Measurements from ENCODE around the gene ATG4C. TPM values are rescaled to one million over a fixed set of nuclear protein-coding genes. Genes with fewer than 3 reads are reported as not detected.

ATG4C gene
- total and polyA plus RNA-seq, 2 of the 4 experiments (the other 2 are of a cell fraction), result 4.7 to 7.2 TPM

DNA sequence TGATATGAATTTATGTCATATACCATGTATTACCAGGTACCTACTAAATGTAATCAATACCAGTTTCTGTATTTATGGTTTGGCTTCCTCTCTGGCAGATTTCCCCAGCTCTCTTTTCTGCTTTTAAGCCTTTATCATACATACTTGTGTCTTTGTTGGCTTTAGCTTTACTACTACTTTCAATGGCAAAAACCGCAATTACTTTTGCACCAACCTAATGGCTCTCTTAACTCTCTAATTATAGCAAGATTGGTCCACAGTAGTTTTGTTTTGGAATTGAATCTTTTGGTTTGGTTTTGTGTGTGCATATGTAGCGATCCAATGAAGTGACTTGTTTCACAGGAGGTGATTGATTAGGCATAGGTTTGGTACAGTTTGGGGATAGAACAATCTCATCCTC is 93.6 kb downstream of the ATG4C start:
- Histone ChIP-seq H3K23ac (ENCODE audit: low read depth, low read length) (no peak overlapping the region), H3K9ac (ENCODE audit: low read depth, low read length) (no peak overlapping the region), H3K27me3 (ENCODE audit: control insufficient read depth, insufficient read depth, low read length) (peaks cover 9% of the 10 kb centered on the region), H3K9me3 (ENCODE audit: control insufficient read depth, insufficient read depth, low read length) (peaks cover 4% of the 10 kb centered on the region), H3K56ac (ENCODE audit: extremely low read depth, insufficient read depth, low read length) (no peak overlapping the region), H3K9me1 (ENCODE audit: insufficient read depth, low read length) (no peaks in the 10 kb centered on the region), H3K27ac (ENCODE audit: insufficient read depth, low read length) (no peak overlapping the region), H2BK15ac (ENCODE audit: low read depth, low read length) (no peak overlapping the region), H3K4ac (ENCODE audit: low read depth, low read length) (no peak overlapping the region), H4K91ac (ENCODE audit: insufficient read depth, low read depth, low read length) (no peak overlapping the region), H3K79me1 (ENCODE audit: low read depth in 1 of 2, low read length in 2 of 2) (no peaks in the 10 kb centered on the region), H3K4me3 (ENCODE audit: insufficient read depth, low read depth, low read length) (no peak overlapping the region), H2BK120ac (ENCODE audit: low read depth, low read length) (no peak overlapping the region), H4K8ac (ENCODE audit: low read depth in 2 of 2, low read length in 2 of 2) (no peak overlapping the region), H3K4me1 (ENCODE audit: control insufficient read depth, insufficient read depth, low read length) (peaks cover 2% of the 10 kb centered on the region; the same call in 1 of the 2 replicates), H3K4me2 (ENCODE audit: low read depth, low read length) (no peak overlapping the region), H2BK5ac (ENCODE audit: low read depth, low read length, poor library complexity, severe bottlenecking) (no peak overlapping the region), H2AK9ac (replicated peaks; ENCODE audit: low read depth, low read length, poor library complexity) (no peak overlapping the region), H2AK5ac (ENCODE audit: low read depth, low read length) (no peak overlapping the region), H4K5ac (ENCODE audit: low read depth, low read length) (no peak overlapping the region), H3K14ac (replicated peaks; ENCODE audit: low read depth, low read length) (no peak overlapping the region), H4K20me1 (ENCODE audit: insufficient read depth, low read length) (no peaks in the 10 kb centered on the region), H2BK20ac (ENCODE audit: low read depth, low read length) (no peak overlapping the region), H3K36me3 (ENCODE audit: control insufficient read depth, insufficient read depth, low read length) (no peaks in the 10 kb centered on the region), H3K18ac (ENCODE audit: low read depth, low read length) (no peak overlapping the region), H2AFZ (replicated peaks; ENCODE audit: low read length, poor library complexity) (no peak overlapping the region)
- DNase-seq, result no peak
- intact Hi-C loops (cut with micrococcal nuclease) (no loop called here), dilution Hi-C loops (cut with HindIII; ENCODE audit: low sequenced_read_pairs, unreplicated experiment) (no loop called here), in situ Hi-C loops (cut with MboI; ENCODE audit: low sequenced_read_pairs) (no loop called here)
- CTCF ChIA-PET, result interaction anchor here (1.1 kb wide), 1 partner anchor 29 kb away, joined by 4 read pairs; no protein-coding TSS in a partner anchor
- TF ChIP-seq MXI1 (IDR thresholded peaks at IDR 0.05; ENCODE audit: borderline replicate concordance, low read depth, low read length) (no peak), CHD1 (IDR thresholded peaks at IDR 0.05; ENCODE audit: low read depth, low read length) (no peak), RAD21 (IDR thresholded peaks at IDR 0.05; ENCODE audit: low read length) (no peak), MAZ (IDR thresholded peaks at IDR 0.05; ENCODE audit: borderline replicate concordance, low read depth, low read length) (no peak), CTCF (conservative IDR thresholded peaks at IDR 0.05; ENCODE audit: low read depth, low read length) (no peak), SMC3 (IDR thresholded peaks at IDR 0.05; ENCODE audit: low read depth, low read length) (no peak), RFX5 (IDR thresholded peaks at IDR 0.05; ENCODE audit: low read depth, low read length) (no peak), FOS (IDR thresholded peaks at IDR 0.05; ENCODE audit: low read depth, low read length) (no peak), BHLHE40 (IDR thresholded peaks at IDR 0.05; ENCODE audit: low read depth, low read length) (no peak), MAFK (IDR thresholded peaks at IDR 0.05; ENCODE audit: low read depth, low read length) (no peak), NFE2L2 (IDR thresholded peaks at IDR 0.05; ENCODE audit: low read depth, low read length) (no peak), CEBPB (IDR thresholded peaks at IDR 0.05; ENCODE audit: low read depth, low read length) (no peak)
- TF ChIP-seq, protein P1, sequence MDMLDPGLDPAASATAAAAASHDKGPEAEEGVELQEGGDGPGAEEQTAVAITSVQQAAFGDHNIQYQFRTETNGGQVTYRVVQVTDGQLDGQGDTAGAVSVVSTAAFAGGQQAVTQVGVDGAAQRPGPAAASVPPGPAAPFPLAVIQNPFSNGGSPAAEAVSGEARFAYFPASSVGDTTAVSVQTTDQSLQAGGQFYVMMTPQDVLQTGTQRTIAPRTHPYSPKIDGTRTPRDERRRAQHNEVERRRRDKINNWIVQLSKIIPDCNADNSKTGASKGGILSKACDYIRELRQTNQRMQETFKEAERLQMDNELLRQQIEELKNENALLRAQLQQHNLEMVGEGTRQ (IDR thresholded peaks at IDR 0.05; ENCODE audit: low read depth, low read length), result no peak
- TF ChIP-seq, protein P2, sequence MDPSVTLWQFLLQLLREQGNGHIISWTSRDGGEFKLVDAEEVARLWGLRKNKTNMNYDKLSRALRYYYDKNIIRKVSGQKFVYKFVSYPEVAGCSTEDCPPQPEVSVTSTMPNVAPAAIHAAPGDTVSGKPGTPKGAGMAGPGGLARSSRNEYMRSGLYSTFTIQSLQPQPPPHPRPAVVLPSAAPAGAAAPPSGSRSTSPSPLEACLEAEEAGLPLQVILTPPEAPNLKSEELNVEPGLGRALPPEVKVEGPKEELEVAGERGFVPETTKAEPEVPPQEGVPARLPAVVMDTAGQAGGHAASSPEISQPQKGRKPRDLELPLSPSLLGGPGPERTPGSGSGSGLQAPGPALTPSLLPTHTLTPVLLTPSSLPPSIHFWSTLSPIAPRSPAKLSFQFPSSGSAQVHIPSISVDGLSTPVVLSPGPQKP (IDR thresholded peaks at IDR 0.05; ENCODE audit: borderline replicate concordance, low read depth, low read length), result no peak
- POLR2A ChIA-PET (ENCODE audit: unreplicated experiment), result no interaction called here
- no peak for ATAC-seq (ENCODE audit: low read depth)
- BruUV-seq (replicated peaks), result no TSS peak
- no CpG with 5 or more reads among the region's 2 CpGs for WGBS, 2 experiments (ENCODE audit: extremely low coverage in 2 of 2, insufficient read length in 1 of 2)

Data from IMR-90 (cell line).